Measurements from ENCODE around the gene ELAVL1.
"Not testable (repeated sequence)": the region's sequence is repeated elsewhere in the genome, so short reads cannot be mapped to it uniquely, and the experiment has no call there.

The ELAVL1 gene

DNA sequence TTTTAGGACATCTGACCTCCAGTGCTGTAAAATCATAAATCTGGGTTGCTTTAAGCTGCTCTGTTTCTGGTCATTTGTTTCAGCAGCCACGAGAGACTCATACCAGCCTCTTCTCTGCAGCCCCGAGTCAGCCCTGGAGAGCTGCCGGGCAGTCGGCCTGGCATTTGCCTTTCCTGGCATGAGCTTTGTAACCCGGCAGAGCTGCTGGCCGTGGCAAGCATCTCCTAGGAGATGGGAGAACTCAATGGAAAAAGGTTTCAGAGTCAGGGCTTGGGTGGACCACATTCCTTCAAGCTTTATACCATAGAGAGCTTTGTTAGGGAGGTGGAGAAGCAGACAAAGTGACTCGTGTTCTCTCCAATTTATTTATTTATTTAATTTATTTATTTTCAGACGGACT, 25.5 kb upstream of the ELAVL1 start:
- TF ChIP-seq, protein P1, sequence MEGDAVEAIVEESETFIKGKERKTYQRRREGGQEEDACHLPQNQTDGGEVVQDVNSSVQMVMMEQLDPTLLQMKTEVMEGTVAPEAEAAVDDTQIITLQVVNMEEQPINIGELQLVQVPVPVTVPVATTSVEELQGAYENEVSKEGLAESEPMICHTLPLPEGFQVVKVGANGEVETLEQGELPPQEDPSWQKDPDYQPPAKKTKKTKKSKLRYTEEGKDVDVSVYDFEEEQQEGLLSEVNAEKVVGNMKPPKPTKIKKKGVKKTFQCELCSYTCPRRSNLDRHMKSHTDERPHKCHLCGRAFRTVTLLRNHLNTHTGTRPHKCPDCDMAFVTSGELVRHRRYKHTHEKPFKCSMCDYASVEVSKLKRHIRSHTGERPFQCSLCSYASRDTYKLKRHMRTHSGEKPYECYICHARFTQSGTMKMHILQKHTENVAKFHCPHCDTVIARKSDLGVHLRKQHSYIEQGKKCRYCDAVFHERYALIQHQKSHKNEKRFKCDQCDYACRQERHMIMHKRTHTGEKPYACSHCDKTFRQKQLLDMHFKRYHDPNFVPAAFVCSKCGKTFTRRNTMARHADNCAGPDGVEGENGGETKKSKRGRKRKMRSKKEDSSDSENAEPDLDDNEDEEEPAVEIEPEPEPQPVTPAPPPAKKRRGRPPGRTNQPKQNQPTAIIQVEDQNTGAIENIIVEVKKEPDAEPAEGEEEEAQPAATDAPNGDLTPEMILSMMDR (IDR thresholded peaks at IDR 0.05; ENCODE audit: insufficient read depth, missing control alignments), result no peak
- DNase-seq (ENCODE audit: insufficient read length, low spot score) (no peak), FAIRE-seq (no peak)

DNA sequence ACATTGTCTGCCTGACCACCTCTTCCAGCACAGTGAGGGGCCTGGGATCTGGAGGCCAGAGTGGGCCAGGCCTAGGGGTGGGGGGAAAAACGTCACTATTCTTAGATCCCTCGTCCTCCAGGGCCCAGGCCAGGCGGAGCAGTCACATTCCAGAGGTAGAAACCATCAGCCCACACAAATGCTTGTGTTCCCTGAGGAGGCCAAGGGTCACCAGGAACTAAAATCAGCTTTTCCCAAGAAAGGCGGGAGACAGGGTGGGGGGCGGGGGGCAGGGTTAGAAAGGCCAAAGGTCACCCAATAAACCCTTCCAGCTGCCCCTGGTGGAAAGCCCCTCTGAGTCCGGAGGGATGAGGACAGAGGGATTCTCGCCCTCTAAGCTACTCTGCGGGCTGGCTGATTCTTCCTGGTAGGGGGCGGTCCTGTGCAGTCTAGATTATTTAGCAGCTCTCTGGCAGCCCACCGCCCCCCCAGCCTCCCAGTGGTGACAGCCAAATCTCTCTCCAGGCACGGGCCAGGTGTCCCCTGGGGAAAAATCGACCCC, 23.6 kb upstream of the ELAVL1 start:
- FAIRE-seq (no peak), DNase-seq (ENCODE audit: insufficient read length, low spot score) (no peak)
- TF ChIP-seq, protein P1 (IDR thresholded peaks at IDR 0.05; ENCODE audit: insufficient read depth, missing control alignments), result no peak

DNA sequence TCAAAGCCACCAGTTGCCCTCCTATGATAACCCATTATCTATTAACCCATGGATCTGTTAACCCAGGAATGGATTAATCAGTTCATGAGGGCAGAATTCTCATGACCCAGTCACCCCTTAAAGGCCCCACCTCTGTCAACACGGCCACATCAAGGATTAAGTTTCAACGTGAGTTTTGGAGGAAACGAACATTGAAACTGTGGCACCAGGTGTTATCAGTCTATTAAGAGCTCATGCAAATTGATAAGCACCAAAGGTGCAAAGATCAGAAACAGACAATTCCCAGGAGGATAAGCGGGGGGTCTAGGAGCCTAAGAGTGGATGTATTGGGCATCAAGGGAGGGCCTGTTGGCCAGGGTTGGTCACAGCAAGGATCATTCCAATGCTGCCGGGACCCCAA, 19.9 kb upstream of the ELAVL1 start:
- DNase-seq (ENCODE audit: insufficient read length, low spot score), result no peak
- TF ChIP-seq, protein P1 (IDR thresholded peaks at IDR 0.05; ENCODE audit: insufficient read depth, missing control alignments), result no peak
- no peak for FAIRE-seq

DNA sequence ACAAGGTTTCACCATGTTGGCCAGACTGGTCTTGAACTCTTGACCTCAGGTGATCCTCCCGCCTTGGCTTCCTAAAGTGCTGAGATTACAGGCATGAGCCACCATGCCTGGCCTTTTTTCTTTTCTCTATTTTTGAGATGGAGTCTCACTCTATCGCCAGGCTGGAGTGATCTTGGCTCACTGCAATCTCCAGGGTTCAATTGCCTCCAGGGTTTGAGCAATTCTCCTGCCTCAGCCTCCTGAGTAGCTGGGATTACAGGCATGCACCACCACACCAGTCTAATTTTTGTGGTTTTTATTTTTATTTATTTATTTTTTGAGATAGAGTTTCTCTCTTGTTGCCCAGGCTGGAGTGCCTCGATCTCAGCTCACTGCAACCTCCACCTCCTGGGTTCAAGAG, 18.8 kb upstream of the ELAVL1 start:
- FAIRE-seq; DNase-seq (ENCODE audit: insufficient read length, low spot score): not testable (repeated sequence)

DNA sequence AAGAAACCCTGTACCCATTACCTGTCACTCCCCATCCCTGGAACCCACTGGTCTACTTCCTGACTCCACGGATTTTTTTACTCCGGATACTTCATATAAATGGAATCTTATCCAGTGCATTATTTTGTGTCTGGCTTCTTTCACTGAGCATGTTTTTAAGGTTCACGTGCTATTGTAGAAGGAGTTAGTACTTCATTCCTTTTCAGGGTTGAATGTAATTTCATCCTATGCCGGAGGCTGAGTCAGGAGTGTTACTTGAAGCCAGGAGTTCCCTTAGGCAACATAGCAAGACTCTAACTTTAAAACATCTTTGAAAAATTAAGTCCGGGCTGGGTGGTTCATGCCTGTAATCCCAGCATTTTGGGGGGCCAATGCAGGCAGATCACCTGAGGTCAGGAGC, 17.9 kb upstream of the ELAVL1 start:
- DNase-seq (ENCODE audit: insufficient read length, low spot score), result no peak
- TF ChIP-seq, protein P1 (IDR thresholded peaks at IDR 0.05; ENCODE audit: insufficient read depth, missing control alignments), result no peak
- FAIRE-seq, result no peak

DNA sequence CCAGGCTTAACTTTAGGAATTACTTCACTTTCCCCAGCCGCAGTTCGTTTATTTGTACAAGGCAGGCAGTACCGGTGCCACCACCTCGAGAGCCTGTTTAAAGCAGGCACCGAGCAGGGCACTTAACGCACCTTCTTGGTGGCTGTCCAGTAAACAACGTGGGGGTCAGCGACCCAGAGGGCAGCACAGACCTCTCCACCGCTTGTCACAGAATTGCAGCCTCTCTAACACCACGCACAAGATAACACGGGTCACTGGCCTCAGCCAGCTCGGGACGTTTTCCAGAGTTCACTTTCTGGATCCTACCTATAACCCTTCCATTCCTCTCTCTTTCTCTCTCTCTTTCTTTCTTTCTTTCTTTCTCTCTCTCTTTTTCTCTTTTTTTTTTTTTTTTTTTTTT, 16.8 kb upstream of the ELAVL1 start:
- FAIRE-seq (no peak), DNase-seq (ENCODE audit: insufficient read length, low spot score) (no peak)
- TF ChIP-seq, protein P1 (IDR thresholded peaks at IDR 0.05; ENCODE audit: insufficient read depth, missing control alignments), result no peak

DNA sequence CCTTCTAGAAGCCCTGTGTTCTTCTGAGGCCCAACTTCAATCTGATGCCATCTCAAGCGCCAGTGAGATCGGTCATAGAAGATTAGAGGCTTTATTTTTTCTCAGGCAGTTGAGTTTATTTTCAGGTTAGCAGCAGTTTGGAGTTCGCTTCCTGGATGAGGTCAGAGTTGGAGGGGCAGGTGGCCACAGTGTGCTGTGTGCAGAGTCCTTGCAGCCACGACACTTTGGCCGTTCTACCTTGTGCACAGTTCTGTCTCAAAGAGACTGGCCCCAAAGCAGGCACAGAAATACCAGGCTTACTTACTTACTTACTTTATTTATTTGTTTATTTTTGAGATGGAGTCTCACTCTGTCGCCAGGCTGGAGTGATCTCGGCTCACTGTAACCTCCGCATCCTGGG, 15.9 kb upstream of the ELAVL1 start:
- TF ChIP-seq, protein P1 (IDR thresholded peaks at IDR 0.05; ENCODE audit: insufficient read depth, missing control alignments), result no peak
- DNase-seq (ENCODE audit: insufficient read length, low spot score) (no peak), FAIRE-seq (no peak)

DNA sequence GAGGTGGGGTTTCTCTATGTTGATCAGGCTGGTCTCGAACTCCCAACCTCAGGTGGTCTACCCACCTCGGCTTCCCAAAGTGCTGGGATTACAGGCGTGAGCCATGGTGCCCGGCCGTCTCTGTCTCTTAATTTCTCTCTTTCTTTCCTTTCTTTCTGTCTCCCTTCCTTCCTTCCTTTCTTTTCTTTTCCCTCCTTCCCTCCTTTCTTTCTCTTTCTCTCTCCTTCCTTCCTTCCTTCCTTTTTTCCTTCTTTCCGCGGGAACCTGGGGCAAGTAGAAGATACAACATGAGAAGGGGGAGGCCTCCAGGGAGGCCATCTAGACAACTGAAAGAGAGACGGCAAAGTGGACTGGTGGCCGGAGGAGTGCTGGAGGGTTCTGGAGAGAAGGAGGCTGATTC, 15.2 kb upstream of the ELAVL1 start:
- DNase-seq (ENCODE audit: insufficient read length, low spot score) (no peak), FAIRE-seq (no peak)
- TF ChIP-seq, protein P1 (IDR thresholded peaks at IDR 0.05; ENCODE audit: insufficient read depth, missing control alignments), result no peak
